Measurements from ENCODE around the gene TREML2. TPM values are rescaled to one million over a fixed set of nuclear protein-coding genes. Genes with fewer than 3 reads are reported as not detected.
"Not testable (repeated sequence)": the region's sequence is repeated elsewhere in the genome, so short reads cannot be mapped to it uniquely, and the experiment has no call there.

TREML2 gene
- total RNA-seq, 2 experiments from 2014 or later: 8.9 TPM

DNA sequence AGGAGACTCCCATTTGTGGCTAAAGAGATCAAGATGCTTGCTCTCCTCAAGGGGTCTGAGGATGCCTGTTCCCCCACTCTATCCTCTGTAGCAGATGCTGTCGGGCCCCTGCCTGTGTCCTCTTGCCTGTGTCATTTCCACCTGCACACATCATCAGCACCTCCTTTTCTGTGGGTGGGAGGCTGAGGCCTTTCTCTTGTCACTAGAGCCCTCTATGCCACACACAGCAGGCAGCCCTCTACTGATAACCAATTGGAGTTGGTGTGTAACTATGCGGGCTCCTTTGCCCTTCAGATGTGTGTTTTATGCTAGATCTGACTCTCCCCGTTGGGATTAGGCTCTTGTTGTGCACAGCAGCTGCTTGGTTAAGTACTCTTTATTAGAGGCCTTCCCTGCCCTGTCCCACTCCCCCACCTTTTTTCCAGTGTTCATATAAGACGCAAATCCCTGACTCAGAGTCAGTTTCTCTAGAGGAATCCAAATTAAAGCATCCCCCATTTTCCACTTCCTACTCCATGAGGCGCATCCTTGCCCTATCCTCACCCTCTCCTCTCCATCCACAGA, 7.7 kb downstream of the TREML2 start:
- Mint-ChIP-seq H3K27ac (no peak overlapping the region), H3K4me1 (peaks cover 21% of the 10 kb centered on the region), H3K36me3 (peaks cover 16% of the 10 kb centered on the region), H3K9me3 (peaks cover 7% of the 10 kb centered on the region), H3K4me3 (no peak overlapping the region), H3K27me3 (no peaks in the 10 kb centered on the region)
- no peak for DNase-seq

DNA sequence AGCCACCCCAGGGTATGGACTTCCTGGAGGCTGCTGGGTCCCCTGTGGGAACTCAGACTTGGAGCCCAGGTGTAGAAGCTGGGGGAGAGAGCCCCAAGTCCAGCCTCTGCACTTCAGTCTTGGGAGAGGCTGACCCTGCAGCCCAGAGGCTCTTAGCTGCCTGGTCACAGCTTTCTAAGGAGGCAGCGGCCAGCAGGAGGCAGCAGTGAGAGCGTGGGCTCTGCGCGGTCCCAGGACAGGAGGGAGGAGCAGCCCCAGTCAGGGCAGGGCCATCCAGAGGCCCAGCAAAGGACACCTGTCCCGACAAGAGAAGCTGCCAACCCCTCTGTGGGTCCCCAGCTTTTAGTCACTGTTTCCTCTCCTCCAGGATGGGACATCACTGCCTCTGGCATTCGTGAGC, 9.4 kb downstream of the TREML2 start:
- Mint-ChIP-seq H3K4me1 (peaks cover 17% of the 10 kb centered on the region), H3K9me3 (peaks cover 7% of the 10 kb centered on the region), H3K36me3 (peaks cover 16% of the 10 kb centered on the region), H3K4me3 (no peak overlapping the region), H3K27me3 (no peaks in the 10 kb centered on the region), H3K27ac (no peak overlapping the region)
- DNase-seq: no peak

DNA sequence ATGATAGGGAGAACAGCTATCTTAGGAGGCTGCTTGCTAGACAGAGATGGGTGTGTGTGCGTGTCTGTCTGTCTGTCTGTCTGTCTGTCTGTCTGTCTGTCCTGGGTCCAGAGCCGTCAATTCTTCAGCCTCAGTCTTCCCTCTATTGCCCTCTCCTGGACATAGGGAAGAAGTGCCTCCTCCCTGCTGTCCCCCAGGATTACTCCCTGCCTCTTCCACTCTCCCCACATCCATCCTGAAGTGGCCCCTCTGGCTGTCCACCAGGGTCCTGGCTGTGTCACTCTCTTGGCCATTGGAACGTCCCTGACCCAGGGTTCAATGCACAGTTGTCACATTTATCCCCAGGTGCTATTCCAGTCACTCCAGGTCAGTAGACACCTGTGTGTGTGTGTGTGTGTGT, 10.2 kb downstream of the TREML2 start:
- DNase-seq: no peak
- peaks cover 16% of the 10 kb centered on the region for H3K36me3 Mint-ChIP-seq
- peaks cover 20% of the 10 kb centered on the region for H3K4me1 Mint-ChIP-seq
- H3K4me3 Mint-ChIP-seq: no peak overlapping the region
- H3K9me3 Mint-ChIP-seq: peaks cover 7% of the 10 kb centered on the region
- H3K27me3 Mint-ChIP-seq: no peaks in the 10 kb centered on the region
- H3K27ac Mint-ChIP-seq: no peak overlapping the region

- Mint-ChIP-seq H3K27me3 (no peaks in the 10 kb centered on the region), H3K9me3 (peaks cover 7% of the 10 kb centered on the region), H3K27ac (no peak overlapping the region), H3K4me3 (no peak overlapping the region), H3K4me1 (peaks cover 15% of the 10 kb centered on the region), H3K36me3 (peaks cover 16% of the 10 kb centered on the region)
- DNase-seq: no peak
Observed at GRCh38 chr6:41189967-41190366, 11.0 kb downstream of the TREML2 start.

GRCh38 chr6:41189046-41189445, 11.9 kb downstream of the TREML2 start:
- Mint-ChIP-seq H3K4me1 (peaks cover 15% of the 10 kb centered on the region), H3K36me3 (peaks cover 16% of the 10 kb centered on the region)
- H3K27ac Mint-ChIP-seq, H3K4me3 Mint-ChIP-seq, DNase-seq, H3K27me3 Mint-ChIP-seq, H3K9me3 Mint-ChIP-seq: not testable (repeated sequence)

DNA sequence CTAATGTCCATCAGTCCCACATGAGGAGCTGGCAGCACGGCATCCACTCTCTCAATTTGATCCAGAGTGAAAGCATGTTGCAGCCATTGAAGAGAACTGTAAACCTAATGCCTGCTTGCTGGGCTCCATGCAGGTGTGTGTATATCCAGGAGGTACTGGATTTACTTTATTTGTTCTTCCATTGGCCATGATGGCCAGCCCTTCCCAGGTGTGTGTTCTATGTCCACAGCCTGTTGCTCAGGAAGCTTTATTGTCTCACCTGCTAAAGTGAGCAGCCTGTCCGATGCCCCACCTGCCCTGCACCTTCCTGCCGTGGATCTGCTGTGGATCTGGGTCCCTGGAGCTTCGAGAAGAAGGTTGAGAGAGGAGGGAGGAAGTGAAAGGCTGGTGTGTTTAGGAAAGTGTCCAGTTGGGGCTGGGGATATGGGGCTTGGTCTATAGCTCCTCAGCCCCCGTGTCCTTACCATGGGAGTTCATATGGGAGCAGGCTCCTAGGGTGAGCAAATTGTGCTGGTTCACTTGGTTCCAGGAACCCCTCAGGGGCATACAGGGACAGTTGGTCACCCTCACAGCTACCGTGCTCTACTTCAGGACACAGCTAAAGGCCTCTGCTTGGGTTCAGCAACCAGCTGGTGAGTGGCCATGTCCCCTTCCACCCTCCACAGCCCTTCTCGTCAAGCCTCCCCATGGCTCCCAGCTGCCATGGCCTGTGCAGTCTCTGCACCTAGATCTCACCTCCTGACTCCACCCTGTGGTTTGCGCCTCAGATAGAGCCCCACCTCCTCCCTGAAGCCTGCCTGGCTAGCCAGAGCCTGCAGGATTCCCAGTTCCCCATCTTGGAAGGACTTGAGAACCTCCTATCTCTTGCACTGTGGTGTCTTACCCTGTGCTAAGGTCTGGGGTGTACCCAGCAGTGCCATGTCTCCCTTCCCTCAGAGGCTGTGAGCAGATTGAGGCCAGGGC, 12.7 kb downstream of the TREML2 start:
- Mint-ChIP-seq H3K9me3 (peaks cover 7% of the 10 kb centered on the region), H3K4me1 (peaks cover 10% of the 10 kb centered on the region), H3K27ac (no peak overlapping the region), H3K4me3 (no peak overlapping the region), H3K27me3 (no peaks in the 10 kb centered on the region), H3K36me3 (peaks cover 16% of the 10 kb centered on the region)
- no peak for DNase-seq

DNA sequence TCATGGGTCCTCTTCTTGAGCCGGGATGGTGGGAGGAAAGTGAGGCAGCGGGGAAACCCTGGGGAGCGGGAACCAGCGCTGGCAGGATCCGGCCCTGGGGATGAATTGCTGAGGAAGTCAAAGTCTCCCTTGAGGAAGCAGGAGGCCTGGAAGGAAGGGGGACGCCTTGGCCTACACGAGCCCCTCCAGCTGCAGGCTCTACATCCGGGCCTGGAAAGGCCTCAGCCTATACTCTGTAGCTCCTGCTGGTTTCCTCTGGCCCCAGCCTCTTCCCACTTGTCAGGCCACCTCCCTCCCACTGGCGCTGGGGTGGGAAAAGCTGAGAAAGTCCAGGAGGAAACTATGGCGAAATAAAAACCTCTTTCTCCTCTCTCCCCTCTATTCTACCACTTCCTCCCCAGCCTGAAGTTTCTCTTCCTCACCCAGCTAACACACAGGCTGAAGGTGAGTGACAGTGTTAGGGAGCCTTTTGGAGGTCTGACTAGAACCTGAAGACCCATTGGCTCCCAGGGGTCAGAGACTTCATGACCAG, 14.9 kb downstream of the TREML2 start:
- peaks cover 7% of the 10 kb centered on the region for H3K9me3 Mint-ChIP-seq
- peaks cover 18% of the 10 kb centered on the region for H3K4me1 Mint-ChIP-seq
- H3K27ac Mint-ChIP-seq: no peak overlapping the region
- DNase-seq: no peak
- no peak overlapping the region for H3K4me3 Mint-ChIP-seq
- H3K36me3 Mint-ChIP-seq: peaks cover 15% of the 10 kb centered on the region
- no peaks in the 10 kb centered on the region for H3K27me3 Mint-ChIP-seq

GRCh38 chr6:41184761-41185160, 16.2 kb downstream of the TREML2 start:
- Mint-ChIP-seq H3K27me3 (no peaks in the 10 kb centered on the region), H3K36me3 (peaks cover 4% of the 10 kb centered on the region), H3K27ac (no peak overlapping the region), H3K4me1 (peaks cover 18% of the 10 kb centered on the region), H3K9me3 (peaks cover 3% of the 10 kb centered on the region), H3K4me3 (no peak overlapping the region)
- no peak for DNase-seq

- H3K36me3 Mint-ChIP-seq: no peaks in the 10 kb centered on the region
- H3K27me3 Mint-ChIP-seq: no peaks in the 10 kb centered on the region
- H3K27ac Mint-ChIP-seq: no peak overlapping the region
- DNase-seq: peak; percentile 40
- peak overlapping the region; percentile 37 for H3K4me3 Mint-ChIP-seq
- H3K9me3 Mint-ChIP-seq: no peaks in the 10 kb centered on the region
- H3K4me1 Mint-ChIP-seq: peaks cover 14% of the 10 kb centered on the region
Observed at GRCh38 chr6:41182069-41183034, 18.6 kb downstream of the TREML2 start.

DNA sequence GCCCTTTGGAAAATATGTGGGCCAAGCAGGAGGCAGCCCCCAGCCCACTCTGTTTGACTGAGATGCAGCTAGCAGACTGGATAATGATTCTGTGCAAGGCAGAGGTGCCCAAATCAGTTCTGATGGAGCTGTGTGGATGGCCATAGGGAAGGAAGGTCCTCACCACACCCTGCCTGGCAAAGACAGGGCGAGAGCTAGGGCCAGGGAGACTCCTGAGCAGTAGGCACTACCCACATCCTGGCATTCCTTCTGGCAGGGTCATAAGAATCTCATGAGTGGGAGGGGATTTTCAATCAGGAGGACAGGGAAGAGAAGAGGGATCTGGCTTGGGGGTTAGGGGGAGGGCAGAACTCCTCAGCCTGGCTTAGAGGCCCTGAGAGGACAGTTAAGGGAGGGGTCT, 19.4 kb downstream of the TREML2 start:
- H3K4me3 Mint-ChIP-seq: no peak overlapping the region
- H3K36me3 Mint-ChIP-seq: no peaks in the 10 kb centered on the region
- H3K4me1 Mint-ChIP-seq: peaks cover 14% of the 10 kb centered on the region
- no peaks in the 10 kb centered on the region for H3K27me3 Mint-ChIP-seq
- DNase-seq: no peak
- H3K27ac Mint-ChIP-seq: no peak overlapping the region
- H3K9me3 Mint-ChIP-seq: no peaks in the 10 kb centered on the region

DNA sequence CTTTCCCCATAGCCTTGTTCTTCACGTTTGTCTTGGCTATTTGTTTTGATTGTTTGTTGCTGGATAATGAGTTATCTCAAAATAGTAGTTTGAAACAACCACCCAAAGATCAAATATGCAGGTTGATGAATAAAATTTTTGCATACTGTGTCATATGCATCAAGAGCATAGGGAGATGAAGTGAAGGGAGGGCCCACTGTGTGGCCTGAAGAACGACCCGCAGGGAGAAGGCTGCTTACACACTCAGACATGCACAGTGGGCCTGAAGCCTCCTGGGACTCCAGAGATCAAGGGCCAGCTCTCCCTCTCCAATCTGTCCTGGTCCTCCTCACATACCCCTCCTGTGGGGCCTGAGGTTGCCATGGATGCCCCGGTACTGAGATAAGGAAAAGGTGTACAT, 21.8 kb downstream of the TREML2 start:
- no peak overlapping the region for H3K27ac Mint-ChIP-seq
- no peaks in the 10 kb centered on the region for H3K9me3 Mint-ChIP-seq
- H3K4me3 Mint-ChIP-seq: no peak overlapping the region
- peaks cover 11% of the 10 kb centered on the region for H3K4me1 Mint-ChIP-seq
- no peak for DNase-seq
- no peaks in the 10 kb centered on the region for H3K36me3 Mint-ChIP-seq
- H3K27me3 Mint-ChIP-seq: no peaks in the 10 kb centered on the region

DNA sequence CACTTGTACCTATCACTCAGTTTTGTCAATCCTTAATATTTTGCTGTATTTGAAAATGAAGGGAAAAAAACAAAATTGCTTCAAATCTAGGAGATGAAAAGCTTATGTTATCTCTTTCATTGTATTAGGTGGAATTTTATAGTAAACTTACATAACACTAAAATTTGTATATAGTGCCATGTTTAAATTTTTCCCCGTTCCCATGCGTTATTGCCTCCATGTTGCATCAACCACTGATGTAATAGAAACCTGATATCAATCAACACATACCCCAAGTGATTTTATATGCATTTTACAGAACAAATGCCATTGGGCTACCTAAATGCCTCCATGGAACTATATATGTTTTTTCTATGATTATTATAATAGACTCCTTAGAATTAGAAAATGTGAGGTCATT, 23.3 kb downstream of the TREML2 start:
- no peak overlapping the region for H3K27ac Mint-ChIP-seq
- H3K4me1 Mint-ChIP-seq: peaks cover 10% of the 10 kb centered on the region
- no peak overlapping the region for H3K4me3 Mint-ChIP-seq

GRCh38 chr6:41177287-41177686, 23.7 kb downstream of the TREML2 start:
- H3K4me3 Mint-ChIP-seq: no peak overlapping the region
- H3K4me1 Mint-ChIP-seq: peaks cover 6% of the 10 kb centered on the region
- H3K36me3 Mint-ChIP-seq: no peaks in the 10 kb centered on the region
- no peaks in the 10 kb centered on the region for H3K9me3 Mint-ChIP-seq
- H3K27me3 Mint-ChIP-seq: no peaks in the 10 kb centered on the region
- H3K27ac Mint-ChIP-seq: no peak overlapping the region
- no peak for DNase-seq

More for the DNA sequence above, 23.3 kb downstream of the TREML2 start:
- no peaks in the 10 kb centered on the region for H3K27me3 Mint-ChIP-seq
- H3K9me3 Mint-ChIP-seq: no peaks in the 10 kb centered on the region
- H3K36me3 Mint-ChIP-seq: no peaks in the 10 kb centered on the region
- no peak for DNase-seq

GRCh38 chr6:41176189-41176588, 24.8 kb downstream of the TREML2 start:
- H3K4me1 Mint-ChIP-seq: no peaks in the 10 kb centered on the region
- H3K27me3 Mint-ChIP-seq: no peaks in the 10 kb centered on the region
- H3K27ac Mint-ChIP-seq: no peak overlapping the region
- H3K4me3 Mint-ChIP-seq: no peak overlapping the region
- H3K9me3 Mint-ChIP-seq: no peaks in the 10 kb centered on the region
- no peaks in the 10 kb centered on the region for H3K36me3 Mint-ChIP-seq
- DNase-seq: no peak

DNA sequence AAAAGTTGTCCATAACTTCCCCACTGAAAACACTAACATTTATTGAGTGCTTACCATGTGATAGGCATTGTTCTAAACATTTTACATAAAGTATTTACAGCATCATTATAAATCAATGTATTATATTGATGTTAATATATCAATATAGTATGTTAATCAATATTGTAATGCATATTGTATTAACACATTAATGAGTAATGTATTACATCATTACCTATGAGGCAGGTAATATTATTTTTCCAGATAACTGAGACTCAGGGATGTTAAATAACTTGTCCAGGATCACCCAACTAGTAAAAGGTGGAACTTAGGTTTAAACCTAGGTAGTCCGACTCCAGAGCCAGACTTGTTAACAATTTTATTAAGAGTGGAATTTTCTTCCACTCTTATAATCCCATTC, 25.9 kb downstream of the TREML2 start:
- no peaks in the 10 kb centered on the region for H3K36me3 Mint-ChIP-seq
- H3K27me3 Mint-ChIP-seq: no peaks in the 10 kb centered on the region
- no peak overlapping the region for H3K27ac Mint-ChIP-seq
- H3K4me3 Mint-ChIP-seq: no peak overlapping the region
- no peak for DNase-seq
- no peaks in the 10 kb centered on the region for H3K9me3 Mint-ChIP-seq
- no peaks in the 10 kb centered on the region for H3K4me1 Mint-ChIP-seq

Measured in activated naive CD8-positive, alpha-beta T cell treated with anti-CD3 and anti-CD28 coated beads for 36 hours (primary cell).